ENCODE data around the gene MLYCD. TPM values are rescaled to one million over a fixed set of nuclear protein-coding genes. Genes with fewer than 3 reads are reported as not detected.
A peak's percentile ranks its signal among the peaks of the same experiment; 100 is the strongest.

The MLYCD gene
- total and polyA plus RNA-seq, 11 donors, result 19.4 to 65.3 (median 38.4) TPM

GRCh38 chr16:83878838-83879237, 20.1 kb upstream of the MLYCD start:
- 38 to 45% (median 40%) methylated on average over 6 of the region's 6 CpGs for WGBS, 4 donors
- intact Hi-C loops (cut with DNase I), result loop anchor here in 9 of 10 donors (2.0 to 5.0 kb wide), 3 partner anchors 50 to 52 kb away; no protein-coding TSS in a partner anchor

GRCh38 chr16:83882163-83882885, 16.6 kb upstream of the MLYCD start:
- Histone ChIP-seq H3K36me3 (no peaks in the 10 kb centered on the region), H3K27ac (peak overlapping the region in 1 of 12 donors; percentile 31), H3K4me1 (peaks cover 0 to 3% (median 0%) of the 10 kb centered on the region in 12 donors), H3K27me3 (peaks cover 0 to 8% (median 0%) of the 10 kb centered on the region in 9 donors), H3K4me3 (no peak overlapping the region), H3K9me3 (no peaks in the 10 kb centered on the region)
- TF ChIP-seq POLR2A (IDR thresholded peaks at IDR 0.05), result no peak
- no peak for TF ChIP-seq CTCF (IDR thresholded peaks at IDR 0.05)
- intact Hi-C loops (cut with DNase I), result no loop called here
- DNase-seq (peak in 2 of 5 donors; percentile 26 to 38), ATAC-seq (peak; percentile 65 to 83 (median 76))
- WGBS, 4 donors, result 47 to 56% (median 51%) methylated on average over 8 of the region's 8 CpGs

More at GRCh38 chr16:83878838-83879237, 20.1 kb upstream of the MLYCD start:
- Histone ChIP-seq H3K27me3 (peaks cover 0 to 18% (median 0%) of the 10 kb centered on the region in 9 donors), H3K27ac (no peak overlapping the region), H3K4me1 (peaks cover 0 to 3% (median 0%) of the 10 kb centered on the region in 12 donors), H3K36me3 (no peaks in the 10 kb centered on the region), H3K4me3 (no peak overlapping the region), H3K9me3 (no peaks in the 10 kb centered on the region)
- DNase-seq, result no peak
- ATAC-seq, result no peak
- no peak for TF ChIP-seq POLR2A (IDR thresholded peaks at IDR 0.05)
- peak in 11 of 12 donors; percentile 33 to 68 (median 51) for TF ChIP-seq CTCF (IDR thresholded peaks at IDR 0.05)

GRCh38 chr16:83886199-83886971, 12.5 kb upstream of the MLYCD start:
- no peaks in the 10 kb centered on the region for H3K36me3 ChIP-seq
- intact Hi-C loops (cut with DNase I), result loop anchor here in 1 of 10 donors (5.0 kb wide), 1 partner anchor 59 kb away; no protein-coding TSS in a partner anchor
- H3K27ac ChIP-seq, result no peak overlapping the region
- H3K4me1 ChIP-seq, result peaks cover 0 to 5% (median 2%) of the 10 kb centered on the region in 12 donors
- peaks cover 0 to 2% (median 0%) of the 10 kb centered on the region in 9 donors for H3K27me3 ChIP-seq
- no peak overlapping the region for H3K4me3 ChIP-seq
- H3K9me3 ChIP-seq, result peaks cover 0 to 9% (median 0%) of the 10 kb centered on the region in 12 donors
- no peak for DNase-seq
- no peak for TF ChIP-seq CTCF (IDR thresholded peaks at IDR 0.05)
- no peak for TF ChIP-seq POLR2A (IDR thresholded peaks at IDR 0.05)
- ATAC-seq, result no peak
- WGBS, 4 donors, result 95 to 96% (median 95%) methylated on average over 12 to 13 of the region's 13 CpGs

GRCh38 chr16:83887080-83887479, 11.8 kb upstream of the MLYCD start:
- DNase-seq, result no peak
- WGBS, 4 donors, result 60 to 68% (median 64%) methylated on average over 8 of the region's 8 CpGs
- intact Hi-C loops (cut with DNase I), result loop anchor here in 1 of 10 donors (5.0 kb wide), 1 partner anchor 60 kb away; no protein-coding TSS in a partner anchor

More at GRCh38 chr16:83887080-83887479, 11.8 kb upstream of the MLYCD start:
- Histone ChIP-seq H3K4me1 (peaks cover 0 to 5% (median 2%) of the 10 kb centered on the region in 12 donors), H3K36me3 (no peaks in the 10 kb centered on the region), H3K4me3 (no peak overlapping the region), H3K9me3 (peaks cover 0 to 15% (median 5%) of the 10 kb centered on the region in 12 donors), H3K27ac (no peak overlapping the region), H3K27me3 (peaks cover 0 to 2% (median 0%) of the 10 kb centered on the region in 9 donors)
- no peak for ATAC-seq
- no peak for TF ChIP-seq CTCF (IDR thresholded peaks at IDR 0.05)
- no peak for TF ChIP-seq POLR2A (IDR thresholded peaks at IDR 0.05)
